Neural progenitor cell (in vitro differentiated cells): ENCODE data around the gene FGF2. TPM values are rescaled to one million over a fixed set of nuclear protein-coding genes. Genes with fewer than 3 reads are reported as not detected.
"Not testable (repeated sequence)": the region's sequence is repeated elsewhere in the genome, so short reads cannot be mapped to it uniquely, and the experiment has no call there.

Experiments used
- DNase-seq: peaks from one replicate; pipeline ENCODE4 v3.0.0-alpha.2; 2016; ENCODE audit warnings: low spot score
- H2AFZ ChIP-seq: fragments of 200-600 bp; sonication (generic); replicated peaks from 2 replicates; pipeline ENCODE4 v1.6.1; 2016; ENCODE audit warnings: antibody characterized with exemption
- H3F3A ChIP-seq: fragments of 200-600 bp; sonication (generic); 2 replicates; pipeline ENCODE4 v1.6.1; 2016; ENCODE audit warnings: antibody characterized with exemption, low read depth
- H3K27ac ChIP-seq: fragments of 200-600 bp; sonication (generic); 2 replicates; pipeline ENCODE4 v1.5.1; 2016; ENCODE audit warnings: mild to moderate bottlenecking
- H3K27me3 ChIP-seq: fragments of 200-600 bp; sonication (generic); 2 replicates; pipeline ENCODE4 v1.6.1; 2016; ENCODE audit warnings: mild to moderate bottlenecking, moderate library complexity
- H3K36me3 ChIP-seq: fragments of 200-600 bp; sonication (generic); 2 replicates; pipeline ENCODE4 v1.5.1; 2016
- H3K4me1 ChIP-seq: fragments of 200-600 bp; sonication (generic); 2 replicates; pipeline ENCODE4 v1.6.1; 2016; ENCODE audit warnings: mixed run types
- H3K4me2 ChIP-seq: fragments of 200-600 bp; sonication (generic); 2 replicates; pipeline ENCODE4 v1.6.1; 2016
- H3K4me3 ChIP-seq: fragments of 200-600 bp; sonication (generic); 2 replicates; pipeline ENCODE4 v1.5.1; 2016
- H3K79me2 ChIP-seq: fragments of 200-600 bp; sonication (generic); 2 replicates; pipeline ENCODE4 v1.6.1; 2016; ENCODE audit warnings: low read depth
- H3K9ac ChIP-seq: fragments of 200-600 bp; sonication (generic); 2 replicates; pipeline ENCODE4 v1.6.1; 2016
- H3K9me3 ChIP-seq: fragments of 200-600 bp; sonication (generic); 2 replicates; pipeline ENCODE4 v1.5.1; 2016; ENCODE audit warnings: low read depth
- H4K20me1 ChIP-seq: fragments of 200-600 bp; sonication (generic); 2 replicates; pipeline ENCODE4 v1.6.1; 2016; ENCODE audit warnings: low read depth
- H3K27ac Mint-ChIP-seq: 3 replicates; pipeline ENCODE4 v1.8.0; 2021; ENCODE audit warnings: mixed read lengths
- H3K27me3 Mint-ChIP-seq: 2 replicates; pipeline ENCODE4 v1.8.0; 2022; ENCODE audit warnings: low read depth, mild to moderate bottlenecking, inconsistent platforms, moderate library complexity, mixed read lengths; ENCODE audit not compliant: insufficient read depth
- H3K36me3 Mint-ChIP-seq: 3 replicates; pipeline ENCODE4 v1.8.0; 2021; ENCODE audit warnings: mixed read lengths
- H3K4me1 Mint-ChIP-seq: 3 replicates; pipeline ENCODE4 v1.8.0; 2021; ENCODE audit warnings: mixed read lengths
- H3K4me3 Mint-ChIP-seq: 3 replicates; pipeline ENCODE4 v1.8.0; 2021; ENCODE audit warnings: mild to moderate bottlenecking, moderate library complexity, mixed read lengths
- H3K9me3 Mint-ChIP-seq: 3 replicates; pipeline ENCODE4 v1.8.0; 2020; ENCODE audit warnings: mixed read lengths
- EZH2 ChIP-seq: fragments of 200-600 bp; sonication (generic); IDR thresholded peaks from 2 replicates; pipeline ENCODE4 v1.6.1; 2017; ENCODE audit warnings: antibody characterized with exemption, mild to moderate bottlenecking, moderate library complexity
- EZH2phosphoT487 ChIP-seq: fragments of 200-600 bp; sonication (generic); IDR thresholded peaks from 2 replicates; pipeline ENCODE4 v1.6.1; 2017; ENCODE audit warnings: antibody characterized with exemption
- total RNA-seq: library from RNA; depleted of rRNA; stranded (reverse); fragments of >200 nt; gene quantifications from 2 replicates; pipeline ENCODE4 v1.2.3, GENCODE V29; 2015; ENCODE audit warnings: low replicate concordance
- TF ChIP-seq, protein P1 (sequence below): fragments of 200-600 bp; sonication (generic); IDR thresholded peaks from 2 replicates; pipeline ENCODE4 v1.5.1; 2017; ENCODE audit warnings: antibody characterized with exemption, mild to moderate bottlenecking

Gene FGF2
- total RNA-seq, 1 donor from 2014 or later: 43.8 TPM

DNA sequence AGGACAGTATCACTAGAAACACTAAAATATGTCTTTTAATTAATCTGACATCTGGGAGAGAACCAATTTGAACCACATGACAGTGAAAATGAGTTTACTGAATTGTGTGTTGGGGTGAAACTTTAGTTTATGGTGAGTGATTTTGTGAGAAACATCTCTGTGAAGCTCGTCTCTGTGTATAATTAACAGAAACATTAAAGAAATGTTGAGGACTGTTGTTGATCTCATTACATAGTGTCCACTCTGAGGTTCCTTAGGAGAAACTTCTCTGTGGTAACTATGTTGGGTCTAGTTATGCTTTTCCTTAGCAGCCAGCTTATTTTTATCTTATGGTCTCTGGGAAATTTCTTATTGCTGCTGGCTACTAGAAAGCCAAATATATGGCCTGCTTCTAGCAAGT lies 15.8 kb downstream of the FGF2 start:
- H3K79me2 ChIP-seq: peaks cover 100% of the 10 kb centered on the region
- H3K36me3 ChIP-seq: peaks cover 12% of the 10 kb centered on the region

DNA sequence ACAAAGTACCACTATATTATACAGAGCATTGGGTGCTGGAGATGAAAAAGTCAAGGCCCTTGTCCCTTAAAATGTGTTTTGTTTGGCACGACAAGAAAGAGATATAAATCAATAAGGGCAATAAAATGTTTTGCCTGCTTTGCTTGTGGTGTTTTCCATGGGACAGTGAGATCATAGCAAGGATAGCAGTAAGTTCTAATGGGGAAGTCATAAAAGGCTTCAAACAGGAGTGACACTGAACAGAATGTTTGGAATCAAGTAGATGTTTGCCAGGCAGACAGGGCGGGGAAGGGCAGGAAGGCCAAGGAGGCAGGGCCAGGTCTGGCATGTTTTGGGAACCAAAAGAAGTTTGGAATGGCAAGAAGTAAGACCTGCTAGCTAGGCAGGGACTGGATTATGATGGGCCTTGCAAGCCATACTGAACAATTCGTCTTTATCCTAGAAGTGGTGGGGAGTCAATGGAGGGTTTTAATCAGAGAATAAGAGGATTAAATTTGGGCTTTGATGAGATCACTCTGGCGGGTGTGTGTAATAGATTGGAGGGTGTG lies 16.4 kb downstream of the FGF2 start:
- Histone ChIP-seq H3K4me1 (peaks cover 37% of the 10 kb centered on the region), H3K9me3 (no peaks in the 10 kb centered on the region), H2AFZ (no peak overlapping the region), H3F3A (peaks cover 27% of the 10 kb centered on the region), H3K27me3 (no peaks in the 10 kb centered on the region), H3K4me3 (no peak overlapping the region), H3K4me2 (peak overlapping the region; percentile 36), H3K9ac (no peak overlapping the region), H3K79me2 (peaks cover 100% of the 10 kb centered on the region), H4K20me1 (peaks cover 47% of the 10 kb centered on the region), H3K27ac (peak overlapping the region; percentile 41), H3K36me3 (peaks cover 12% of the 10 kb centered on the region)
- DNase-seq: peak; percentile 14
- Mint-ChIP-seq H3K27ac (no peak overlapping the region), H3K9me3 (peaks cover 4% of the 10 kb centered on the region), H3K36me3 (peaks cover 19% of the 10 kb centered on the region), H3K4me3 (no peak overlapping the region), H3K4me1 (peaks cover 5% of the 10 kb centered on the region), H3K27me3 (no peaks in the 10 kb centered on the region)
- TF ChIP-seq EZH2phosphoT487 (no peak), EZH2 (no peak)
- TF ChIP-seq, protein P1, sequence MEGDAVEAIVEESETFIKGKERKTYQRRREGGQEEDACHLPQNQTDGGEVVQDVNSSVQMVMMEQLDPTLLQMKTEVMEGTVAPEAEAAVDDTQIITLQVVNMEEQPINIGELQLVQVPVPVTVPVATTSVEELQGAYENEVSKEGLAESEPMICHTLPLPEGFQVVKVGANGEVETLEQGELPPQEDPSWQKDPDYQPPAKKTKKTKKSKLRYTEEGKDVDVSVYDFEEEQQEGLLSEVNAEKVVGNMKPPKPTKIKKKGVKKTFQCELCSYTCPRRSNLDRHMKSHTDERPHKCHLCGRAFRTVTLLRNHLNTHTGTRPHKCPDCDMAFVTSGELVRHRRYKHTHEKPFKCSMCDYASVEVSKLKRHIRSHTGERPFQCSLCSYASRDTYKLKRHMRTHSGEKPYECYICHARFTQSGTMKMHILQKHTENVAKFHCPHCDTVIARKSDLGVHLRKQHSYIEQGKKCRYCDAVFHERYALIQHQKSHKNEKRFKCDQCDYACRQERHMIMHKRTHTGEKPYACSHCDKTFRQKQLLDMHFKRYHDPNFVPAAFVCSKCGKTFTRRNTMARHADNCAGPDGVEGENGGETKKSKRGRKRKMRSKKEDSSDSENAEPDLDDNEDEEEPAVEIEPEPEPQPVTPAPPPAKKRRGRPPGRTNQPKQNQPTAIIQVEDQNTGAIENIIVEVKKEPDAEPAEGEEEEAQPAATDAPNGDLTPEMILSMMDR: no peak

More for the DNA sequence above, 15.8 kb downstream of the FGF2 start:
- Histone ChIP-seq H3K4me2 (peak overlapping the region; percentile 36), H3K4me1 (peaks cover 43% of the 10 kb centered on the region), H3K27me3 (no peaks in the 10 kb centered on the region), H3K4me3 (no peak overlapping the region), H3K9me3 (no peaks in the 10 kb centered on the region), H3K9ac (no peak overlapping the region), H2AFZ (no peak overlapping the region), H3F3A (peaks cover 27% of the 10 kb centered on the region), H4K20me1 (peaks cover 49% of the 10 kb centered on the region), H3K27ac (peak overlapping the region; percentile 41)
- peaks cover 4% of the 10 kb centered on the region for H3K9me3 Mint-ChIP-seq
- peaks cover 5% of the 10 kb centered on the region for H3K4me1 Mint-ChIP-seq
- no peaks in the 10 kb centered on the region for H3K27me3 Mint-ChIP-seq
- no peak overlapping the region for H3K4me3 Mint-ChIP-seq
- no peak for DNase-seq
- peaks cover 19% of the 10 kb centered on the region for H3K36me3 Mint-ChIP-seq
- H3K27ac Mint-ChIP-seq: no peak overlapping the region
- no peak for TF ChIP-seq EZH2phosphoT487
- TF ChIP-seq EZH2: no peak
- TF ChIP-seq, protein P1: no peak

DNA sequence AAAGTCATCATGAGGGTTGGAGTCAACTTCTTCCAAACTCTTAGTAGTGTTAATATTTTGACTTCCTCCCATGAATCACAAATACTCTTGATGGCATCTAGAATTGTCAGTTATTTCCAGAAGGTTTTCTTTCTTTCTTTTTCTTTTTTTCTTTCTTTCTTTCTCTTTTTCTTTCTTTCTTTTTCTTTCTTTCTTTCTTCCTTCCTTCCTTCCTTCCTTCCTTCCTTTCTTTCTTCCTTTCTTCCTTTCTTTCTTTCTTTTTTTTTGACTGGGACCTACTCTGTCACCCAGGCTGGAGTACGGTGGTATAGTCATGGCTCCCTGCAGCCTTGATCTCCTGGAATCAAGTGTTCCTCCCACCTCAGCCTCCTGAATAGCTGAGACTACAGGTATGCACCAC lies 17.8 kb downstream of the FGF2 start:
- not testable (repeated sequence) for DNase-seq, H3K9me3 ChIP-seq, H3K4me1 Mint-ChIP-seq, H3K9ac ChIP-seq, H3K27me3 Mint-ChIP-seq, H3K27me3 ChIP-seq, H3K4me2 ChIP-seq, H3K27ac ChIP-seq, H3K9me3 Mint-ChIP-seq, H3K4me3 Mint-ChIP-seq, H3K27ac Mint-ChIP-seq, H3K36me3 ChIP-seq, H2AFZ ChIP-seq, H3K4me3 ChIP-seq
- peaks cover 19% of the 10 kb centered on the region for H3K36me3 Mint-ChIP-seq
- Histone ChIP-seq H3K4me1 (peaks cover 37% of the 10 kb centered on the region), H3F3A (peaks cover 27% of the 10 kb centered on the region), H3K79me2 (peaks cover 100% of the 10 kb centered on the region), H4K20me1 (peaks cover 58% of the 10 kb centered on the region)

DNA sequence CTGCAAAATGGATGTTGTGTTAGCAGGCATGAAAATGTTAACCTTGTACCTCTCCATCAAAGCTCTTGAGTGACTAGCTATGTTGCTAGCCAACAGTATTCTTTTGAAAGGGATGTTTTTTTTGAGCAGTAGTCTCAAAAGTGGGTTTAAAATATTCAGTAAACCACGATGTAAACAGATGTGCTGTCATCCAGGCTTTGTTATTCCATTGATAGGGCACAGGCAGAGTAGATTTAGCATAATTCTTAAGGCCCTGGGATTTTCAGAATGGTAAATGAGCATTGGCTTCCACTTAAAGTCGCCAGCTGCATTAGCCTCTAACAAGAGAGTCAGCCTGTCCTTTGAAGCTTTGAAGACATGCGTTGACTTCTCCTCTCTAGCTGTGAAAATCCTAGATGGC lies 18.4 kb downstream of the FGF2 start:
- Mint-ChIP-seq H3K36me3 (peaks cover 13% of the 10 kb centered on the region), H3K4me1 (peaks cover 5% of the 10 kb centered on the region), H3K4me3 (no peak overlapping the region), H3K27ac (no peak overlapping the region), H3K9me3 (peaks cover 2% of the 10 kb centered on the region), H3K27me3 (no peaks in the 10 kb centered on the region)
- peak overlapping the region; percentile 30 for H3K27ac ChIP-seq
- no peak for DNase-seq
- peaks cover 100% of the 10 kb centered on the region for H3K79me2 ChIP-seq
- H3K4me1 ChIP-seq: peaks cover 39% of the 10 kb centered on the region
- no peak overlapping the region for H3K4me3 ChIP-seq
- peak overlapping the region; percentile 12 for H3K4me2 ChIP-seq
- H3K27me3 ChIP-seq: no peaks in the 10 kb centered on the region
- no peaks in the 10 kb centered on the region for H3K36me3 ChIP-seq
- peaks cover 27% of the 10 kb centered on the region for H3F3A ChIP-seq
- no peak overlapping the region for H3K9ac ChIP-seq
- no peaks in the 10 kb centered on the region for H3K9me3 ChIP-seq
- TF ChIP-seq EZH2 (no peak), EZH2phosphoT487 (no peak)
- TF ChIP-seq, protein P1: no peak
- peaks cover 55% of the 10 kb centered on the region for H4K20me1 ChIP-seq
- H2AFZ ChIP-seq: no peak overlapping the region
